ENCODE results near the gene AGTRAP.

DNA sequence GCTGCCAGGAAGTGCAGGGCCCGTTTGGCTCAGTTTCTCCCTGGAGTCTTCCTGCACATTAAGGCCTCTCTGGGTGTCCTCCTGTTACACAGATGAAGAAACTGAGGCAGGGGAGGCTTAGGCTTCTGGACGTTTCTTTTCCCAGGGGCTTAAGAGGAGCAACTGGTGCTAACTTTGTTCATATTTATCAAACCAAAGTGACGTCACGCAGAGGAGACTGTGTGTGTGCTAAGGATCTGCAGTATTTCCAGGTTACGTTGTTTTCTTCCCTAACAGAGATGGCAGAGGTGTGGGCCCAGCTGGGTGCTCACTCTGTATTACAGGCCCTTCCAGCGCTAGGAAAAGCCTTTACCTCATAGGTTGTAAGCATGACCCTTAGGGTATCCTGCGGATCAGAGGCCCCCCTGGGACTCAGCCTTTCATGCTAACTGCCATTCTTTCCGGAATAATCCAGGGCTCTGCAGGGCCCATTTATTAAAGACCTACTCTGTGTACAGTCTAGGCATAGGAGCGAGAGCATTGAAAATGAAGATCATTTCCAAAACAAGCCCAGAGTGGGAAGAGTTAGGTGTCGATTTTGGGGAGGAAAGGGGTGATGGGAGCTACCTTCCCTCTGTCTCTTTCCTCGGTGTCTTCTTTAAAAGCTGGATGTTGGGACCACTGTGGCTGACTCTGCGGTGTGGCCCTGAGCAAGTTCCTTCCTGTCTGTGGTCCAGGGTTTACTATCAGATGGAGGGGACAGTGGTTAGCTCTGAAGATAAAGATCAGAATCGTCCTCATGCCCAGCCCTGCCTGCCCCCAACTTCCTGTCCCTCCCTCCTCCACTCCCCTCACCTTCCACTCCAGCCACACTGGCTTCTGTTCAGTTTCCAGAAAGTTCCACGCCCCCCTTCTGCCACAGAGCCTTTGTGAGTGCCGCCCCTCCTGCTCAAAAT lies 4.6 kb downstream of the AGTRAP start:
- TF ChIP-seq, protein P1, sequence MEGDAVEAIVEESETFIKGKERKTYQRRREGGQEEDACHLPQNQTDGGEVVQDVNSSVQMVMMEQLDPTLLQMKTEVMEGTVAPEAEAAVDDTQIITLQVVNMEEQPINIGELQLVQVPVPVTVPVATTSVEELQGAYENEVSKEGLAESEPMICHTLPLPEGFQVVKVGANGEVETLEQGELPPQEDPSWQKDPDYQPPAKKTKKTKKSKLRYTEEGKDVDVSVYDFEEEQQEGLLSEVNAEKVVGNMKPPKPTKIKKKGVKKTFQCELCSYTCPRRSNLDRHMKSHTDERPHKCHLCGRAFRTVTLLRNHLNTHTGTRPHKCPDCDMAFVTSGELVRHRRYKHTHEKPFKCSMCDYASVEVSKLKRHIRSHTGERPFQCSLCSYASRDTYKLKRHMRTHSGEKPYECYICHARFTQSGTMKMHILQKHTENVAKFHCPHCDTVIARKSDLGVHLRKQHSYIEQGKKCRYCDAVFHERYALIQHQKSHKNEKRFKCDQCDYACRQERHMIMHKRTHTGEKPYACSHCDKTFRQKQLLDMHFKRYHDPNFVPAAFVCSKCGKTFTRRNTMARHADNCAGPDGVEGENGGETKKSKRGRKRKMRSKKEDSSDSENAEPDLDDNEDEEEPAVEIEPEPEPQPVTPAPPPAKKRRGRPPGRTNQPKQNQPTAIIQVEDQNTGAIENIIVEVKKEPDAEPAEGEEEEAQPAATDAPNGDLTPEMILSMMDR (IDR thresholded peaks at IDR 0.05; ENCODE audit: low read depth, low read length) = no peak
- TF ChIP-seq EZH2phosphoT487 (IDR thresholded peaks at IDR 0.05; ENCODE audit: low read depth) = no peak

Measured in OCI-LY3 (cell line).